Endothelial cell of umbilical vein (primary cell): ENCODE measurements around the gene LAPTM4A. TPM values are rescaled to one million over a fixed set of nuclear protein-coding genes. Genes with fewer than 3 reads are reported as not detected.

Experiments used
- BruUV-seq: library from RNA; stranded (reverse); fragments of 400-500 nt; replicated peaks from 2 replicates; lab custom pipeline; 2021; lab: Mats Ljungman, UMichigan
- CTCF ChIA-PET: fragments of 300-600, 350-600 bp; sonication (Branson Sonifier 250); formaldehyde crosslinking; loops from one replicate; lab custom pipeline; 2021; ENCODE audit warnings: antibody characterized with exemption, inconsistent platforms; lab: Charles Lee
- POLR2A ChIA-PET: fragments of 300-600, 350-600 bp; sonication (Branson Sonifier 250); formaldehyde crosslinking; loops from one replicate; lab custom pipeline; 2021; ENCODE audit warnings: antibody characterized with exemption, inconsistent platforms; lab: Charles Lee
- DNase-seq: peaks from one replicate; pipeline ENCODE4 v3.0.0-alpha.2; 2011; ENCODE audit warnings: low read depth, low spot score
- FAIRE-seq: peaks from 2 replicates; lab custom pipeline; 2011; peaks lifted over from hg19 to GRCh38; lab: Jason Lieb, UNC
- H2AFZ ChIP-seq: 2 replicates; pipeline ENCODE4 v1.6.0; 2012; ENCODE audit warnings: low read depth, low read length, control low read depth, inconsistent platforms
- H3K27ac ChIP-seq: 2 replicates; pipeline ENCODE4 v1.5.1; 2011; ENCODE audit warnings: low read depth, mild to moderate bottlenecking, control low read depth, low read length, moderate library complexity; ENCODE audit not compliant: insufficient read depth
- H3K27me3 ChIP-seq, 2 experiments: 2 replicates each; pipeline versions ENCODE4 v1.6.0 to v1.6.1; 2011; ENCODE audit warnings: low read length in 2 of 2, mixed read lengths in 1 of 2; ENCODE audit not compliant: control insufficient read depth in 2 of 2, insufficient read depth in 2 of 2
- H3K36me3 ChIP-seq, 2 experiments: 2 replicates in 1 of 2; 3 replicates in 1 of 2; pipeline ENCODE4 v1.5.1; 2011; ENCODE audit warnings: low read length in 2 of 2, mild to moderate bottlenecking in 1 of 2, moderate library complexity in 1 of 2; ENCODE audit not compliant: control insufficient read depth in 2 of 2, insufficient read depth in 2 of 2; ENCODE audit errors: extremely low read depth in 1 of 2
- H3K4me1 ChIP-seq: 3 replicates; pipeline ENCODE4 v1.5.1; 2011; ENCODE audit warnings: mild to moderate bottlenecking, low read length; ENCODE audit not compliant: control insufficient read depth, insufficient read depth; ENCODE audit errors: extremely low read depth
- H3K4me2 ChIP-seq: 2 replicates; pipeline ENCODE4 v1.6.1; 2011; ENCODE audit warnings: low read length, control low read depth, mixed read lengths; ENCODE audit not compliant: insufficient read depth
- H3K4me3 ChIP-seq, 3 experiments: fragments of 200-600 bp in 1 of 3; sonication (generic), shearing (Covaris generic) in 1 of 3; replicated peaks in 1 of 3; 2 replicates each; pipeline ENCODE4 v1.5.1; 2011 to 2016; ENCODE audit warnings: control low read depth in 3 of 3, low read length in 3 of 3, mild to moderate bottlenecking in 2 of 3, inconsistent platforms in 1 of 3, low read depth in 1 of 3, moderate library complexity in 1 of 3; ENCODE audit not compliant: insufficient read depth in 1 of 3
- H3K79me2 ChIP-seq: 2 replicates; pipeline ENCODE4 v1.6.0; 2012; ENCODE audit warnings: low read length, inconsistent platforms; ENCODE audit not compliant: control insufficient read depth, insufficient read depth
- H3K9ac ChIP-seq: replicated peaks from 2 replicates; pipeline ENCODE3; 2011; ENCODE audit warnings: low read length, control low read depth; ENCODE audit not compliant: insufficient read depth; ENCODE audit errors: extremely low read depth
- H3K9me1 ChIP-seq: replicated peaks from 3 replicates; pipeline ENCODE4 v1.6.0; 2011; ENCODE audit warnings: mild to moderate bottlenecking, low read length; ENCODE audit not compliant: control insufficient read depth, insufficient read depth; ENCODE audit errors: extremely low read depth
- H3K9me3 ChIP-seq: replicated peaks from 2 replicates; pipeline ENCODE4 v1.5.1; 2012; ENCODE audit warnings: low read length, inconsistent platforms; ENCODE audit not compliant: control insufficient read depth, insufficient read depth
- H4K20me1 ChIP-seq: replicated peaks from 2 replicates; pipeline ENCODE3; 2011; ENCODE audit warnings: mild to moderate bottlenecking, low read length; ENCODE audit not compliant: control insufficient read depth, insufficient read depth; ENCODE audit errors: extremely low read depth
- EZH2 ChIP-seq: IDR thresholded peaks from 2 replicates; pipeline ENCODE4 v1.6.1; 2012; ENCODE audit warnings: borderline replicate concordance, low read depth, mild to moderate bottlenecking, moderate library complexity, low read length, inconsistent platforms; ENCODE audit not compliant: severe bottlenecking
- FOS ChIP-seq: IDR thresholded peaks from 2 replicates; pipeline ENCODE4 v1.6.1; 2011; ENCODE audit warnings: mild to moderate bottlenecking, low read length, moderate library complexity, borderline replicate concordance; ENCODE audit not compliant: insufficient read depth
- GATA2 ChIP-seq: IDR thresholded peaks from 2 replicates; pipeline ENCODE4 v1.7.0; 2011; ENCODE audit warnings: low read depth, mild to moderate bottlenecking, moderate library complexity, mixed read lengths, low read length; ENCODE audit not compliant: insufficient read length, insufficient read depth
- JUN ChIP-seq: IDR thresholded peaks from 2 replicates; pipeline ENCODE4 v1.6.1; 2011; ENCODE audit warnings: borderline replicate concordance, low read depth; ENCODE audit not compliant: insufficient read length, insufficient read depth
- MYC ChIP-seq: IDR thresholded peaks from one replicate; pipeline ENCODE4 v1.6.1; 2011; ENCODE audit warnings: mild to moderate bottlenecking, low read depth, low read length
- POLR2A ChIP-seq: IDR thresholded peaks from 2 replicates; pipeline ENCODE4 v1.6.1; 2012; ENCODE audit warnings: low read depth, mild to moderate bottlenecking, control low read depth, low read length
- POLR2AphosphoS5 ChIP-seq: IDR thresholded peaks from 2 replicates; pipeline ENCODE4 v1.6.1; 2012; ENCODE audit warnings: low read depth, mild to moderate bottlenecking, control low read depth, low read length, moderate library complexity; ENCODE audit not compliant: insufficient read depth
- dilution Hi-C: fragments of 300-500 bp; cut with MboI; formaldehyde crosslinking; loops from one replicate; pipeline ENCODE4 v1.15.0; 2019; ENCODE audit warnings: low sequenced_read_pairs; ENCODE audit not compliant: extremely low pct_ligation_motif_present
- intact Hi-C: fragments of 100-400 bp; cut with micrococcal nuclease; formaldehyde crosslinking; loops from one replicate; pipeline ENCODE4 v1.10.0; 2022
- polyA plus RNA-seq, 4 experiments: library from polyadenylated mRNA; depleted of rRNA in 3 of 4; stranded (reverse) in 3 of 4; unstranded in 1 of 4; fragments of >200 nt; gene quantifications; 2 replicates each; pipeline versions ENCODE4 v1.2.1 to v1.2.3, GENCODE V29; 2011 to 2012; ENCODE audit warnings: missing spikeins in 1 of 4
- total RNA-seq: library from RNA; stranded (reverse); gene quantifications from 2 replicates; pipeline ENCODE4 v1.2.3, GENCODE V29; 2021
- TF ChIP-seq, protein P1 (sequence below): IDR thresholded peaks from 2 replicates; pipeline ENCODE4 v1.6.1; 2011; ENCODE audit not compliant: insufficient read depth, insufficient read length
- TF ChIP-seq, protein P2 (sequence below), 2 donors: IDR thresholded peaks; 1 replicate in 1 of 2; 2 replicates in 1 of 2; pipeline ENCODE4 v1.5.1; 2011; ENCODE audit warnings: low read length in 2 of 2, mild to moderate bottlenecking in 2 of 2, moderate library complexity in 2 of 2, control low read depth in 1 of 2, inconsistent platforms in 1 of 2, low read depth in 1 of 2; ENCODE audit not compliant: insufficient read depth in 1 of 2; ENCODE audit errors: extremely low read depth in 1 of 2

LAPTM4A gene
- total and polyA plus RNA-seq, 2 donors (not counting 3 experiments of a cell fraction or from before 2014, with no cell fraction given), result 155 to 427 TPM

DNA sequence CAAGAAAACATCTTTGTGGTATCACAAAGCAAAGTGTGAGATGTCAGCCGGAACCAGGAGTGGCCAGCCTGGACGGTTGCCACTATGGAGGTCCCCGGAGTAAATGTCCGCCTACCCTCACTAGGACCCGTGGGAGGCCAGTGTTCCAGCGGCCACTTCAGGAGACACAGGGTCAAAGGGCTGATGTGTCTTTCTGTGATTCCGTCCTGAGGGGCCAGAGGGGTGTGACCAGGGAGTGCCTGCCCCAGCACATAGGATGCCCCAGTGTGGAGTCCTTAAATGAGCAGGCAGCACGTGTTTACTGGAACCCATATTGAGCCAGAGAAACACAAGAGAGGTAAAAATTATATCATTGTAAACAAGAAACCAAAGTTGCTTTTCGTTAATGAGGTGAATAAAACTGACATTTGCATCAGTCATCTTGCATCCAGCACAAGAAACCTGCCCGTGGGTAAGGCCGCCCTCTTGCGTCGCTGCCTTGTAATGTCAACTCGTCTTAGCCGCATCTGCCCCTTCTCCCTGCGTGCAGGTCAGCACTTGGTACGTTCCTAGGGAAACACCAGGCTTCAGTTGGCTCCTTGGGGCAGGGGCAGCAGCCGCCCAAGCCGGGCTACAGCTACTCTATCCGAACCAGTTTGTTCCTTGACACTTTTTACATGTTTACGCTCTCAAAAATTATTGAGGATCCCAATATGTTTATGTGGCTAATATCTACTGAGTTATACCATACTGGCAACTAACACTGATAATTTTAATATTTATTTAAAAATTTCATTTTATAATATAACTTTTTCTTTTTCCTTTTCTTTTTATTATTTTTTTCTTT is 46.7 kb upstream of the LAPTM4A start:
- Histone ChIP-seq H4K20me1 (no peaks in the 10 kb centered on the region), H3K4me3 (no peak overlapping the region), H3K36me3 (no peaks in the 10 kb centered on the region), H3K9ac (no peak overlapping the region), H2AFZ (no peak overlapping the region), H3K27ac (no peak overlapping the region), H3K27me3 (no peaks in the 10 kb centered on the region), H3K9me3 (no peaks in the 10 kb centered on the region), H3K79me2 (no peaks in the 10 kb centered on the region), H3K4me1 (peaks cover 4% of the 10 kb centered on the region), H3K9me1 (no peaks in the 10 kb centered on the region), H3K4me2 (no peak overlapping the region)
- CTCF ChIA-PET, result interaction anchor here (2.4 to 2.6 kb wide), 2 partner anchors 83 to 142 kb away, joined by 18 to 24 read pairs; no protein-coding TSS in a partner anchor
- POLR2A ChIA-PET, result no interaction called here
- FAIRE-seq (peak; percentile 98), DNase-seq (peak; percentile 94)
- intact Hi-C loops (loop anchor here (1.0 to 10.0 kb wide), 6 partner anchors 83 to 749 kb away; no protein-coding TSS in a partner anchor), dilution Hi-C loops (no loop called here)
- BruUV-seq, result no TSS peak
- TF ChIP-seq, protein P1, sequence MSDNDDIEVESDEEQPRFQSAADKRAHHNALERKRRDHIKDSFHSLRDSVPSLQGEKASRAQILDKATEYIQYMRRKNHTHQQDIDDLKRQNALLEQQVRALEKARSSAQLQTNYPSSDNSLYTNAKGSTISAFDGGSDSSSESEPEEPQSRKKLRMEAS, result no peak
- TF ChIP-seq POLR2AphosphoS5 (peak; percentile 26), FOS (no peak), GATA2 (no peak), JUN (no peak), POLR2A (no peak), EZH2 (no peak), MYC (no peak)
- TF ChIP-seq, protein P2, sequence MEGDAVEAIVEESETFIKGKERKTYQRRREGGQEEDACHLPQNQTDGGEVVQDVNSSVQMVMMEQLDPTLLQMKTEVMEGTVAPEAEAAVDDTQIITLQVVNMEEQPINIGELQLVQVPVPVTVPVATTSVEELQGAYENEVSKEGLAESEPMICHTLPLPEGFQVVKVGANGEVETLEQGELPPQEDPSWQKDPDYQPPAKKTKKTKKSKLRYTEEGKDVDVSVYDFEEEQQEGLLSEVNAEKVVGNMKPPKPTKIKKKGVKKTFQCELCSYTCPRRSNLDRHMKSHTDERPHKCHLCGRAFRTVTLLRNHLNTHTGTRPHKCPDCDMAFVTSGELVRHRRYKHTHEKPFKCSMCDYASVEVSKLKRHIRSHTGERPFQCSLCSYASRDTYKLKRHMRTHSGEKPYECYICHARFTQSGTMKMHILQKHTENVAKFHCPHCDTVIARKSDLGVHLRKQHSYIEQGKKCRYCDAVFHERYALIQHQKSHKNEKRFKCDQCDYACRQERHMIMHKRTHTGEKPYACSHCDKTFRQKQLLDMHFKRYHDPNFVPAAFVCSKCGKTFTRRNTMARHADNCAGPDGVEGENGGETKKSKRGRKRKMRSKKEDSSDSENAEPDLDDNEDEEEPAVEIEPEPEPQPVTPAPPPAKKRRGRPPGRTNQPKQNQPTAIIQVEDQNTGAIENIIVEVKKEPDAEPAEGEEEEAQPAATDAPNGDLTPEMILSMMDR (IDR thresholded peaks at IDR 0.05; ENCODE audit: extremely low read depth in 1 of 2, insufficient read depth in 1 of 2, low read depth in 1 of 2, low read length in 2 of 2), result peak; percentile 86 to 93
